ENCODE results near the gene L1TD1. TPM values are rescaled to one million over a fixed set of nuclear protein-coding genes. Genes with fewer than 3 reads are reported as not detected.

The L1TD1 gene
- total and polyA plus RNA-seq, 11 donors = 0.12 to 0.29 (median 0.14) TPM; not detected in 8

Other genes starting within 250 kb of the L1TD1 start
- gene KANK4, start 124.6 kb downstream of the L1TD1 start, total RNA-seq = 1 to 10 TPM in 2 of 9 donors, under 1 TPM in 6, not detected in 1; 0.05 to 4.3 (median 0.18) TPM
- gene KANK4, start 124.6 kb downstream of the L1TD1 start, polyA plus RNA-seq = under 1 TPM; 0.08 TPM
- gene USP1, start 242.2 kb downstream of the L1TD1 start, total RNA-seq = 10 to 100 TPM in 7 of 9 donors, 1 to 10 TPM in 2; 9.4 to 17.9 (median 12.7) TPM
- 10 to 100 TPM in 1 of 2 donors, 1 to 10 TPM in 1; 4.8 to 15.0 TPM for gene USP1, start 242.2 kb downstream of the L1TD1 start, polyA plus RNA-seq